Choroid plexus epithelial cell (primary cell): Measurements from ENCODE around the gene LLCFC1.

Experiments
- DNase-seq: peaks from one replicate; pipeline ENCODE4 v3.0.0-alpha.2; 2010; ENCODE audit warnings: low read depth
- H3K4me3 ChIP-seq: 2 replicates; pipeline ENCODE4 v1.5.1; 2011; ENCODE audit warnings: low read depth, mild to moderate bottlenecking, control low read depth, low read length, moderate library complexity
- TF ChIP-seq, protein P1 (sequence below): conservative IDR thresholded peaks from 2 replicates; pipeline ENCODE4 v1.5.1; 2011; ENCODE audit warnings: low read depth, mild to moderate bottlenecking, control low read depth, inconsistent platforms, low read length, moderate library complexity

The LLCFC1 gene

DNA sequence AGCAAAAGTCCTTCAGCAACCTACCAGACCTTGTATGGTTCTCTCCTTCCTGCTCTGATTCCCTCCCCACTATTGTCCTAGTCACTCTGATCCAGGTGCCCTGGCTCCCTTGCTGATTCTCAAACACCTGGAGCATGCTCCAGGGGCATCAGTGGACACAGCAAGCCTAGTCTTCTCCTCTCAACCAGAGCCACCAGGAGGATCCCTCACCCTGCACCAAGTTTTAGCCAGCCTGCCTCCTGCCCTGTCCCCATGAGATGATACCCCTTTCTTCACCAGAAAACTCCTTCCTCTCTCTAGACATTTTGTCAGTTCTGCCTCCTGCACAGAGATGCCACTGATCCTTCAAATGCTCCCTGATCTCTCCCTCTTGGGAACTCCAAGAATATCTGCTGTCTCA lies 11.0 kb downstream of the LLCFC1 start:
- H3K4me3 ChIP-seq = no peak overlapping the region
- no peak for DNase-seq
- TF ChIP-seq, protein P1, sequence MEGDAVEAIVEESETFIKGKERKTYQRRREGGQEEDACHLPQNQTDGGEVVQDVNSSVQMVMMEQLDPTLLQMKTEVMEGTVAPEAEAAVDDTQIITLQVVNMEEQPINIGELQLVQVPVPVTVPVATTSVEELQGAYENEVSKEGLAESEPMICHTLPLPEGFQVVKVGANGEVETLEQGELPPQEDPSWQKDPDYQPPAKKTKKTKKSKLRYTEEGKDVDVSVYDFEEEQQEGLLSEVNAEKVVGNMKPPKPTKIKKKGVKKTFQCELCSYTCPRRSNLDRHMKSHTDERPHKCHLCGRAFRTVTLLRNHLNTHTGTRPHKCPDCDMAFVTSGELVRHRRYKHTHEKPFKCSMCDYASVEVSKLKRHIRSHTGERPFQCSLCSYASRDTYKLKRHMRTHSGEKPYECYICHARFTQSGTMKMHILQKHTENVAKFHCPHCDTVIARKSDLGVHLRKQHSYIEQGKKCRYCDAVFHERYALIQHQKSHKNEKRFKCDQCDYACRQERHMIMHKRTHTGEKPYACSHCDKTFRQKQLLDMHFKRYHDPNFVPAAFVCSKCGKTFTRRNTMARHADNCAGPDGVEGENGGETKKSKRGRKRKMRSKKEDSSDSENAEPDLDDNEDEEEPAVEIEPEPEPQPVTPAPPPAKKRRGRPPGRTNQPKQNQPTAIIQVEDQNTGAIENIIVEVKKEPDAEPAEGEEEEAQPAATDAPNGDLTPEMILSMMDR = no peak

DNA sequence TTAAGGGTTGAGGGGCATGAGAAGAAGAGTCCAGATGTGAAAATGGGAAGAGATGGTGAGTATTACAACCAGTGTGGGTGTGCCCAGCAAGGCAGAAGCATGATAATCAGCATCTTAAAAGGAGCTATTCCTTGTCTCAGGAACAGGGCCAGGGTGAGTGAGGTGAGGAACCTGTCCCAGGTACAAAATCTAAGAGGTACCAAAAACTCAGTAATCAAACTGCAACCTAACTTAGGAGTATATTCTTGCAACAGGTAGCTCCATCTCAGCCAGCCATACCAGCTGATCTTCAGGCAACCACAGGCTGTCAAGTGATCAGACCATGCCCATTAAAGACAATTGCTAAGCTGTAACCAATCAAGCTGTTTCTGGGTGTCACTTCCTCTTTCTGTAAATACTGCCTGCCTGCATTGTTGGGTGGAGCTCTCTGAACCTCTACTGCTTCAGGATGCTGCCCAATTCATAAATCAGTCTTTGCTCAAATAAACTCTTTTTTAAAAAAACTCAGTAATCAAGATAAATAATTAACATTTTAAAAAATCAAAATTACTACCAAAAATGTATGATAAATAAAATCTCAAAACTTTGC lies 15.5 kb downstream of the LLCFC1 start:
- TF ChIP-seq, protein P1 = no peak
- DNase-seq = no peak
- no peak overlapping the region for H3K4me3 ChIP-seq

DNA sequence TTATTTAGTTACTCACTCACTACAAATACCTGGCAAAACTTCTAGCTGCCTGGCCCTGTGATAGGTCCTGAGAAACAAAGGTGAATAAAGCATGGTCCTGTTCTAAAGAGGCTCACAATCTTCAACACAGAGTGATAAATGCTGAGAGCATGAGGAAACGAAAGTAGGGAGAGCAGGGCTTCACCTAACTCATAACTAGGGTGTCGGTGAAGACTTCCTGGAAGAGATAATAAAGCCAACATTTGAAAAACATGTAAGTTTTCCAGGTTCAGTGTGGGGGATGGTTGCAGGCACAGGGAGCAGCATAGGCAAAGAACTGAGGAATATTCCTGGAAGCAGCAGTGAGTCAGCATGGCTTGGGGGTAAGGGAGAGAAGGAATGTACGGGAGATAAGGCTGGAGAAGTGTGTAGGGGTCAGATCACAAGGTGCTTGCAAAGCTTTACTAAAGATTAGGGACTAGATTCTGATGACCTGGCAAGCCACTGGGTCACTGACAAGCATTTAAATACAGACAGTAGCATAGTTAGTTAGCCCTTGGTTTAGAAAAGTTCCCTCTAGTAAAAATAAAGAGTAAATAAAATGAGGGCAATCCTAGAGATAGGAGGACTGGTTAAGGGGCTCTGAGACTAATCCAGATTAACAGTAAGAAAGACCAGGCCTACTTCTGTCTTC lies 17.8 kb downstream of the LLCFC1 start:
- TF ChIP-seq, protein P1 = no peak
- no peak overlapping the region for H3K4me3 ChIP-seq
- DNase-seq = no peak

DNA sequence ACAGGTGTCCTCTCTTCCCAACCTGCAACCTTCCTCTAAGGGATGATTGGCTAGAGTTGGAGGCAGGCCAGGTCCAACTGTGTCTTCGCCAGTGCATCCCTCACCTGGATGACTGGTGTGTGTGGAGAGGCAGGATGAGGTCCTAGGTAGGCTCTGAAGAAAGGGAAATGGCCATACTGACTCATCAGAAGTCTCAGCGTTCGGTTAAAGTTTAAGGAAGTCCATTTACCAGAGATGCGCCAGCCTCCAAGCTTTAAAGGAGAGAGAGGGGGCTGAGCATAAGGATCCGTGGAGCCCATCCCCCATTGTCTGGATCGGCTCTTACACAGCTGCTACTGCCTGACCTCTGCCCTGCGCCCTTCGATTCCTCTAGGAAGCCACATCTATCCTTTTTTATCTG lies 18.4 kb downstream of the LLCFC1 start:
- TF ChIP-seq, protein P1 = no peak

DNA sequence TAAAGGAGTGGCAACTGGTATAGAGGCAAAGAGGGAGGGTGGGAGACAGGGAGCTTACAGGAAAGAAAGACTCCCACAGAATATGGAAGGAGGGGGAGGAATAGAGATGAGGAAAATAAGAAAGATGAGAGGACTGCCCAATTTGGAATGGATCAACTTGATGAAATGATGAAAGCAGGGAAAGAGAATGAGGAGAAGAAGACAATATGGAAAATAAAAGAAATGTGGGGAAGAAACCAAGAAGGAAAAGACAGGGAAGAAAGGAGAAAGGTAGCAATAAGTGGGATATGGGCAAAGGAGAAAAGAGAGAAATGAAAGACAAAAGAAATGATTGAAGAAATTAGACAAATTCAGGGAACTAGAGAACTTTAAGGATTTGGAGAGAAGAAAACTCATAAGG lies 19.9 kb downstream of the LLCFC1 start:
- no peak for DNase-seq
- TF ChIP-seq, protein P1 = no peak
- no peak overlapping the region for H3K4me3 ChIP-seq

More for the DNA sequence above, 18.4 kb downstream of the LLCFC1 start:
- no peak overlapping the region for H3K4me3 ChIP-seq
- no peak for DNase-seq

DNA sequence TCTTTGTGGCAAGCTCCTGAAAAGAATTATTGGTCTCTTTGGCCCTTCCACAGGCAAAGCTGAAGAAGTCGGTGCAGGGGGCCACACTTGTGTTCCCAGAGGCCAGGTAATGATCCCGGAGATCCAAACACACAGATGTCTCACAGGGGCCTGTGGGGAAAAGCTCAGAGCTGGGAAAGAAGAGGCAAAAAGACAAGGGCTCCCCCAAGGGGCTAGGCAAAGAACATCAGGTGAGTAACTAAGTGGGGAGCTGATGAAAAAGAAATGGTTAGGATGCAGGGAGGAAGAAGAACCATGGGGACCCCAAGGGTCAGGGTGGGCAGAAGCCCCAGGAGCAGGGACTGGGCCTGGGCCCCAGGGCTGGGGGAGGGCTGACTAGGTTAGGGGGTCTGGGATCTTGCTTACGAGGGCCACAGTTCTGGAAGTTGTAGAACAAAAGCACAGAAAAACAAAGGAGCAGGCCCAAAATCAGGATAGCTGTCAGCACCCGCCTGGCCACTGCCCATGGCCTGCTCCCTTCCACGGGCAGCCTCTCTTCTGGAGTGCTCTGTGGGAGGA lies 21.8 kb downstream of the LLCFC1 start:
- no peak for DNase-seq
- no peak overlapping the region for H3K4me3 ChIP-seq
- TF ChIP-seq, protein P1 = no peak

DNA sequence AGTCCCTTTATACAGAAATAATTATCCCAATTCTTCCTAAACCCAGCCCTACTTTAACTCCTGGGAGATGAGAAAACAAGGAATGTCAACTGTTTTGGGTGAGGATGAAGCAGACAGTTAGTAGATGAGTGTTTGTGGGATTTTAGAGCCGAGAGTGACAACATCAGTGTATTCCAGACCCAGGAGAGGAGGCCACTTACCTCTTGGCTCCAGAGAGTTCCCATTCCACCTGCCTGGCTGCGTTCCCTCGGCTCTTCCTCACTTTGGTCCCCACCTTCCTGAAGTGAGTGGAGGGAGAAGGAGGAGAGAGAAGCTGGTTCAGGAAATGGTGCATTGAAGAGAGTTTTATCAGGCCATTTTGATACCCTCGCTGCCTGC lies 22.3 kb downstream of the LLCFC1 start:
- TF ChIP-seq, protein P1 = no peak
- no peak for DNase-seq

More for the DNA sequence above, 22.3 kb downstream of the LLCFC1 start:
- no peak overlapping the region for H3K4me3 ChIP-seq
